HG03039 (cell line): ENCODE measurements around the gene PRKCQ.
"Not testable (repeated sequence)": the region's sequence is repeated elsewhere in the genome, so short reads cannot be mapped to it uniquely, and the experiment has no call there.

ENCODE experiments used
- ATAC-seq: cut with Tn5 transposase; IDR thresholded peaks from one replicate; pipeline ENCODE4 v1.9.1; 2021; ENCODE audit warnings: mild to moderate bottlenecking, moderate library complexity; ENCODE audit not compliant: unreplicated experiment

The PRKCQ gene

GRCh38 chr10:6393168-6393567 is 186.9 kb downstream of the PRKCQ start:
- no peak for ATAC-seq

GRCh38 chr10:6390213-6390845 is 189.7 kb downstream of the PRKCQ start:
- no peak for ATAC-seq

GRCh38 chr10:6388261-6388893 is 191.7 kb downstream of the PRKCQ start:
- no peak for ATAC-seq

GRCh38 chr10:6386960-6387359 is 193.1 kb downstream of the PRKCQ start:
- ATAC-seq, result no peak

- ATAC-seq, result no peak
These were observed 193.7 kb downstream of the PRKCQ start for GRCh38 chr10:6386346-6386745.

- no peak for ATAC-seq
These were observed 194.4 kb downstream of the PRKCQ start for GRCh38 chr10:6385665-6386064.

- ATAC-seq, result no peak
These were observed 195.2 kb downstream of the PRKCQ start for GRCh38 chr10:6384847-6385246.

GRCh38 chr10:6384031-6384430 is 196.0 kb downstream of the PRKCQ start:
- no peak for ATAC-seq

- ATAC-seq, result no peak
These were observed 196.8 kb downstream of the PRKCQ start for GRCh38 chr10:6383096-6383812.

- no peak for ATAC-seq
These were observed 198.0 kb downstream of the PRKCQ start for GRCh38 chr10:6382081-6382480.

GRCh38 chr10:6380478-6380877 is 199.6 kb downstream of the PRKCQ start:
- not testable (repeated sequence) for ATAC-seq

GRCh38 chr10:6379015-6379776 is 200.9 kb downstream of the PRKCQ start:
- no peak for ATAC-seq
